Measurements from ENCODE around the gene GPR18.

The GPR18 gene

GRCh38 chr13:99275093-99275469 lies 16.9 kb upstream of the GPR18 start:
- Histone ChIP-seq H3K27ac (replicated peaks) (peak overlapping the region; percentile 5; the same call in 1 of the 2 replicates), H3K4me3 (replicated peaks; ENCODE audit: insufficient read depth, low read length) (no peak overlapping the region), H3K27me3 (ENCODE audit: insufficient read depth, poor library complexity, severe bottlenecking) (no peaks in the 10 kb centered on the region)
- DNase-seq (ENCODE audit: low read depth in 1 of 2, low spot score in 1 of 2), result peak in 1 of 2 experiments; percentile 30
- TF ChIP-seq GABPA (IDR thresholded peaks at IDR 0.05; ENCODE audit: low read depth) (no peak), POLR2AphosphoS5 (IDR thresholded peaks at IDR 0.05; ENCODE audit: low read depth) (no peak)

GRCh38 chr13:99273128-99273527 lies 14.9 kb upstream of the GPR18 start:
- Histone ChIP-seq H3K4me3 (replicated peaks; ENCODE audit: insufficient read depth, low read length) (no peak overlapping the region), H3K27me3 (ENCODE audit: insufficient read depth, poor library complexity, severe bottlenecking) (no peaks in the 10 kb centered on the region), H3K27ac (replicated peaks) (no peak overlapping the region)
- TF ChIP-seq SPI1 (IDR thresholded peaks at IDR 0.05; ENCODE audit: borderline replicate concordance, low read depth) (no peak), POLR2AphosphoS5 (IDR thresholded peaks at IDR 0.05; ENCODE audit: low read depth) (no peak), GABPA (IDR thresholded peaks at IDR 0.05; ENCODE audit: low read depth) (no peak), REST (IDR thresholded peaks at IDR 0.05; ENCODE audit: insufficient replicate concordance, low read depth) (no peak), CTCF (IDR thresholded peaks at IDR 0.05; ENCODE audit: insufficient read depth, low read length) (no peak)
- no peak for DNase-seq (ENCODE audit: low read depth in 1 of 2, low spot score in 1 of 2)

- Histone ChIP-seq H3K4me3 (replicated peaks; ENCODE audit: insufficient read depth, low read length) (no peak overlapping the region), H3K27me3 (ENCODE audit: insufficient read depth, poor library complexity, severe bottlenecking) (no peaks in the 10 kb centered on the region), H3K27ac (replicated peaks) (peak overlapping the region; percentile 54)
- TF ChIP-seq SPI1 (IDR thresholded peaks at IDR 0.05; ENCODE audit: borderline replicate concordance, low read depth), result no peak
- TF ChIP-seq GABPA (IDR thresholded peaks at IDR 0.05; ENCODE audit: low read depth), result no peak
- no peak for TF ChIP-seq CTCF (IDR thresholded peaks at IDR 0.05; ENCODE audit: insufficient read depth, low read length)
- no peak for TF ChIP-seq REST (IDR thresholded peaks at IDR 0.05; ENCODE audit: insufficient replicate concordance, low read depth)
- TF ChIP-seq POLR2AphosphoS5 (IDR thresholded peaks at IDR 0.05; ENCODE audit: low read depth), result no peak
- DNase-seq (ENCODE audit: low read depth in 1 of 2, low spot score in 1 of 2), result no peak
These were observed 14.3 kb upstream of the GPR18 start for GRCh38 chr13:99272481-99272880.

GRCh38 chr13:99271249-99271648 lies 13.1 kb upstream of the GPR18 start:
- Histone ChIP-seq H3K4me3 (replicated peaks; ENCODE audit: insufficient read depth, low read length) (no peak overlapping the region), H3K27me3 (ENCODE audit: insufficient read depth, poor library complexity, severe bottlenecking) (no peaks in the 10 kb centered on the region), H3K27ac (replicated peaks) (peak overlapping the region; percentile 54)
- DNase-seq (ENCODE audit: low read depth in 1 of 2, low spot score in 1 of 2), result no peak
- TF ChIP-seq CTCF (IDR thresholded peaks at IDR 0.05; ENCODE audit: insufficient read depth, low read length), result no peak
- TF ChIP-seq REST (IDR thresholded peaks at IDR 0.05; ENCODE audit: insufficient replicate concordance, low read depth), result no peak
- no peak for TF ChIP-seq GABPA (IDR thresholded peaks at IDR 0.05; ENCODE audit: low read depth)
- TF ChIP-seq POLR2AphosphoS5 (IDR thresholded peaks at IDR 0.05; ENCODE audit: low read depth), result no peak
- TF ChIP-seq SPI1 (IDR thresholded peaks at IDR 0.05; ENCODE audit: borderline replicate concordance, low read depth), result no peak
